HEK293 (cell line): ENCODE data around the gene ASTN2.
A peak's percentile ranks its signal among the peaks of the same experiment; 100 is the strongest.
"Not testable (repeated sequence)": the region's sequence is repeated elsewhere in the genome, so short reads cannot be mapped to it uniquely, and the experiment has no call there.

Experiments
- CTCF ChIA-PET: fragments of 350-600 bp; formaldehyde crosslinking; extraction: SDS; loops from one replicate; lab custom pipeline; 2021; ENCODE audit warnings: antibody characterized with exemption; lab: Yijun Ruan, JAX
- POLR2A ChIA-PET: fragments of 300-600 bp; formaldehyde crosslinking; extraction: SDS; loops from one replicate; lab custom pipeline; 2020; ENCODE audit warnings: antibody characterized with exemption, inconsistent platforms; lab: Yijun Ruan, JAX
- H3K27ac ChIP-seq: fragments of 200-500 bp; sonication (Bioruptor generic); 2 replicates; pipeline ENCODE4 v1.5.1; 2014; ENCODE audit warnings: low read depth, low read length, control low read depth, inconsistent platforms; ENCODE audit errors: extremely low read depth
- H3K36me3 ChIP-seq, 2 experiments: fragments of 200-500 bp in 1 of 2; sonication (Bioruptor generic) in 1 of 2; 1 replicate in 1 of 2; 2 replicates in 1 of 2; pipeline ENCODE4 v1.5.1; 2014 to 2017; ENCODE audit warnings: inconsistent platforms in 2 of 2, low read length in 2 of 2; ENCODE audit not compliant: control insufficient read depth in 2 of 2, insufficient read depth in 1 of 2
- H3K4me1 ChIP-seq: fragments of 200-500 bp; sonication (Bioruptor generic); 2 replicates; pipeline ENCODE4 v1.5.1; 2014; ENCODE audit warnings: mild to moderate bottlenecking, low read length, inconsistent platforms; ENCODE audit not compliant: control insufficient read depth, insufficient read depth
- H3K4me3 ChIP-seq: 2 replicates; pipeline ENCODE4 v1.5.1; 2011; ENCODE audit warnings: low read depth, mild to moderate bottlenecking, control low read depth, low read length, moderate library complexity
- H3K9me3 ChIP-seq: fragments of 200-500 bp; sonication (Bioruptor generic); 2 replicates; pipeline ENCODE4 v1.5.1; 2014; ENCODE audit warnings: low read depth, low read length, inconsistent platforms; ENCODE audit not compliant: control insufficient read depth, insufficient read depth
- GLIS1 ChIP-seq: fragments of 450-650 bp; formaldehyde crosslinking; IDR thresholded peaks from 2 replicates; pipeline ENCODE4 v1.5.1; 2016; ENCODE audit warnings: missing biosample characterization, missing genetic modification characterization
- OVOL3 ChIP-seq: fragments of 450-650 bp; formaldehyde crosslinking; IDR thresholded peaks from 2 replicates; pipeline ENCODE4 v1.5.1; 2016; ENCODE audit warnings: missing biosample characterization, missing genetic modification characterization
- SETDB1 ChIP-seq: IDR thresholded peaks from one replicate; pipeline ENCODE4 v1.6.1; 2017; ENCODE audit warnings: mild to moderate bottlenecking, low read length, moderate library complexity, mixed read lengths; ENCODE audit not compliant: insufficient read length
- TSHZ1 ChIP-seq: fragments of 450-650 bp; formaldehyde crosslinking; IDR thresholded peaks from 2 replicates; pipeline ENCODE4 v1.5.1; 2016; ENCODE audit warnings: missing biosample characterization, missing genetic modification characterization, borderline replicate concordance
- ZBTB21 ChIP-seq: fragments of 450-650 bp; formaldehyde crosslinking; IDR thresholded peaks from 2 replicates; pipeline ENCODE4 v1.5.1; 2017; ENCODE audit warnings: missing biosample characterization, missing genetic modification characterization
- ZEB2 ChIP-seq: fragments of 450-650 bp; formaldehyde crosslinking; IDR thresholded peaks from 2 replicates; pipeline ENCODE4 v1.5.1; 2016; ENCODE audit warnings: missing biosample characterization, missing genetic modification characterization
- ZNF280D ChIP-seq: fragments of 450-650 bp; formaldehyde crosslinking; IDR thresholded peaks from 2 replicates; pipeline ENCODE4 v1.5.1; 2016; ENCODE audit warnings: missing biosample characterization, missing genetic modification characterization
- ZNF391 ChIP-seq: fragments of 450-650 bp; formaldehyde crosslinking; IDR thresholded peaks from 2 replicates; pipeline ENCODE4 v1.5.1; 2016; ENCODE audit warnings: low read depth, missing biosample characterization, missing genetic modification characterization, borderline replicate concordance
- ZNF529 ChIP-seq: fragments of 450-650 bp; formaldehyde crosslinking; IDR thresholded peaks from 2 replicates; pipeline ENCODE4 v1.5.1; 2017; ENCODE audit warnings: missing genetic modification characterization, missing biosample characterization; ENCODE audit not compliant: insufficient replicate concordance
- ZNF658 ChIP-seq: fragments of 450-650 bp; formaldehyde crosslinking; IDR thresholded peaks from 2 replicates; pipeline ENCODE4; 2016; ENCODE audit warnings: missing biosample characterization, missing genetic modification characterization
- ZNF660 ChIP-seq: fragments of 450-650 bp; IDR thresholded peaks from 2 replicates; pipeline ENCODE4 v1.5.1; 2018; ENCODE audit warnings: missing biosample characterization, mild to moderate bottlenecking, missing genetic modification characterization
- ZNF701 ChIP-seq: fragments of 450-650 bp; formaldehyde crosslinking; IDR thresholded peaks from 2 replicates; pipeline ENCODE4 v1.5.1; 2016; ENCODE audit warnings: missing biosample characterization, missing genetic modification characterization
- TF ChIP-seq, protein P1 (sequence below): fragments of 450-650 bp; IDR thresholded peaks from 2 replicates; pipeline ENCODE4 v1.5.1; 2018; ENCODE audit warnings: missing biosample characterization, mild to moderate bottlenecking, missing genetic modification characterization
- TF ChIP-seq, protein P2 (sequence below): fragments of 450-650 bp; formaldehyde crosslinking; IDR thresholded peaks from 2 replicates; pipeline ENCODE4 v1.5.1; 2016; ENCODE audit warnings: missing biosample characterization, missing genetic modification characterization

ASTN2 gene

DNA sequence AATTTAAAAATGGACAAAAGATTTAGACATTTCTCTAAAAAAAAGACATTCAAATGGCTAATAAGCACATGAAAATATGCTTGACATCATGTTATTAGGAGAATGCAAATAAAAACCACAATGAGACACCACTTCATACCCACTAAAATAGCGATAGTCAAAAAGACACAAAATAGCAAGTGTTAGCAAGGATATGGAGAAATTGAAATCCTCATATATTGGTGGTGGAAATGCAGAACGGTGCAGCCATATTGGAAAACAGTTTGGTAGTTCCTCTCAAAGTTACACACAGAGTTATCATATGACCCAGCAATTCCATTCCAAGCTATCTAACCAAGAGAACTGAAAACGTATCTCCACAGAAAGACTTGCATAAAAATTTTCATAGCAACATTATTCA lies 955.3 kb downstream of the ASTN2 start (continued):
- no peak for TF ChIP-seq TSHZ1 (tag by site-specific recombination)
- no peak for TF ChIP-seq ZNF660 (tag by site-specific recombination)
- TF ChIP-seq ZNF701 (tag by site-specific recombination): no peak

DNA sequence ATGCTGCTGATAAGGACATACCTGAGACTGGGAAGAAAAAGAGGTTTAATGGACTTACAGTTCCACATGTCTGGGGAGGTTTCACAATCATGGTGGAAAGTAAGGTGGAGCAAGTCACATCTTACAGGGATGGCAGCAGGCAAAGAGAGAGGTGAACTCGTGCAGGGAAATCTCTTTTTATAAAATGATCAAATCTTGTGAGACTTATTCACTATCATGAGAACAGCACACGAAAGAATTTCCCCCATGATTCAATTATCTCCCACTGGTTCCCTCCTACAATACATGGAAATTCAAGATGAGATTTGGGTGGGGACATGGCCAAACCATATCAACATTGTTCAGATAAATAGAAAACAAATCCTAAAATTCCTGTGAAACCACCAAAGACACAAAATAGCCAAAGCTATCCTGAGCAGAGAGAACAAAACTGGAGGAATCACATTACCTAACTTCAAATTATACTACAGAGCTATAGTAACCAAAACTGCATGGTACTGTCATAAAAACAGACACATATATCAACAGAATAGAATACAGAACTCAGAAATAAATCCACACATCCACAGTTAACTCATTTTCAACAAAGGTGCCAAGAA lies 958.3 kb downstream of the ASTN2 start:
- Histone ChIP-seq H3K9me3 (no peaks in the 10 kb centered on the region), H3K4me3 (no peak overlapping the region), H3K27ac (no peak overlapping the region), H3K36me3 (no peaks in the 10 kb centered on the region), H3K4me1 (no peaks in the 10 kb centered on the region)
- POLR2A ChIA-PET: no interaction called here
- TF ChIP-seq, protein P1, sequence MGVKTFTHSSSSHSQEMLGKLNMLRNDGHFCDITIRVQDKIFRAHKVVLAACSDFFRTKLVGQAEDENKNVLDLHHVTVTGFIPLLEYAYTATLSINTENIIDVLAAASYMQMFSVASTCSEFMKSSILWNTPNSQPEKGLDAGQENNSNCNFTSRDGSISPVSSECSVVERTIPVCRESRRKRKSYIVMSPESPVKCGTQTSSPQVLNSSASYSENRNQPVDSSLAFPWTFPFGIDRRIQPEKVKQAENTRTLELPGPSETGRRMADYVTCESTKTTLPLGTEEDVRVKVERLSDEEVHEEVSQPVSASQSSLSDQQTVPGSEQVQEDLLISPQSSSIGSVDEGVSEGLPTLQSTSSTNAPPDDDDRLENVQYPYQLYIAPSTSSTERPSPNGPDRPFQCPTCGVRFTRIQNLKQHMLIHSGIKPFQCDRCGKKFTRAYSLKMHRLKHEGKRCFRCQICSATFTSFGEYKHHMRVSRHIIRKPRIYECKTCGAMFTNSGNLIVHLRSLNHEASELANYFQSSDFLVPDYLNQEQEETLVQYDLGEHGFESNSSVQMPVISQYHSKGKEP (tag by site-specific recombination): no peak
- peak; percentile 55 for TF ChIP-seq SETDB1
- CTCF ChIA-PET: no interaction called here

GRCh38 chr9:116454539-116454938 lies 960.3 kb downstream of the ASTN2 start:
- CTCF ChIA-PET, POLR2A ChIA-PET: not testable (repeated sequence)

GRCh38 chr9:116453785-116454184 lies 961.1 kb downstream of the ASTN2 start:
- TF ChIP-seq ZBTB21 (no peak), ZNF529 (no peak), ZNF391 (tag by site-specific recombination) (no peak), GLIS1 (tag by site-specific recombination) (no peak), ZNF280D (no peak), ZEB2 (tag by site-specific recombination) (no peak), OVOL3 (tag by site-specific recombination) (no peak), ZNF658 (tag by site-specific recombination) (no peak)
- TF ChIP-seq, protein P2, sequence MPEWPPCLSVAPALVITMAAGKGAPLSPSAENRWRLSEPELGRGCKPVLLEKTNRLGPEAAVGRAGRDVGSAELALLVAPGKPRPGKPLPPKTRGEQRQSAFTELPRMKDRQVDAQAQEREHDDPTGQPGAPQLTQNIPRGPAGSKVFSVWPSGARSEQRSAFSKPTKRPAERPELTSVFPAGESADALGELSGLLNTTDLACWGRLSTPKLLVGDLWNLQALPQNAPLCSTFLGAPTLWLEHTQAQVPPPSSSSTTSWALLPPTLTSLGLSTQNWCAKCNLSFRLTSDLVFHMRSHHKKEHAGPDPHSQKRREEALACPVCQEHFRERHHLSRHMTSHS (tag by site-specific recombination): no peak
- TF ChIP-seq, all 188 proteins: peak for 0
- H3K4me3 ChIP-seq: no peak overlapping the region
- no peak overlapping the region for H3K27ac ChIP-seq
- no peaks in the 10 kb centered on the region for H3K9me3 ChIP-seq
- ChIA-PET CTCF (interaction anchor here (0.8 kb wide), 1 partner anchor 15 kb away, joined by 3 read pairs; no protein-coding TSS in a partner anchor), POLR2A (no interaction called here)
- no peaks in the 10 kb centered on the region for H3K36me3 ChIP-seq
- no peaks in the 10 kb centered on the region for H3K4me1 ChIP-seq

More at GRCh38 chr9:116454539-116454938, 960.3 kb downstream of the ASTN2 start:
- H3K4me1 ChIP-seq, H3K27ac ChIP-seq, H3K4me3 ChIP-seq, H3K36me3 ChIP-seq, H3K9me3 ChIP-seq: not testable (repeated sequence)
